Neuronal stem cell (in vitro differentiated cells): ENCODE results near the gene PSMC4.

Experiments used
- DNase-seq: peaks from one replicate; pipeline ENCODE4 v3.0.0-alpha.2; 2013; ENCODE audit warnings: low spot score
- H2AFZ ChIP-seq: one replicate; pipeline ENCODE4 v1.6.1; 2013; ENCODE audit warnings: mild to moderate bottlenecking, low read length, inconsistent platforms
- H2AK5ac ChIP-seq: 2 replicates; pipeline ENCODE4 v1.6.1; 2013; ENCODE audit warnings: low read depth, mild to moderate bottlenecking, inconsistent platforms, low read length, moderate library complexity, mixed read lengths
- H2BK120ac ChIP-seq: 2 replicates; pipeline ENCODE4 v1.6.1; 2013; ENCODE audit warnings: low read depth, mild to moderate bottlenecking, inconsistent platforms, low read length, moderate library complexity, mixed read lengths
- H2BK12ac ChIP-seq: one replicate; pipeline ENCODE4 v1.6.1; 2013; ENCODE audit warnings: low read length, inconsistent platforms
- H2BK15ac ChIP-seq: 2 replicates; pipeline ENCODE4 v1.6.1; 2013; ENCODE audit warnings: mild to moderate bottlenecking, low read length, inconsistent platforms, mixed read lengths
- H2BK5ac ChIP-seq: one replicate; pipeline ENCODE4 v1.6.1; 2013; ENCODE audit warnings: inconsistent platforms, mild to moderate bottlenecking, low read length, moderate library complexity
- H3K14ac ChIP-seq: one replicate; pipeline ENCODE4 v1.6.1; 2013; ENCODE audit warnings: low read length, inconsistent platforms
- H3K18ac ChIP-seq: 2 replicates; pipeline ENCODE4 v1.6.1; 2013; ENCODE audit warnings: low read length, inconsistent platforms
- H3K23ac ChIP-seq: 2 replicates; pipeline ENCODE4 v1.6.1; 2013; ENCODE audit warnings: low read depth, mild to moderate bottlenecking, mixed read lengths, low read length, inconsistent platforms; ENCODE audit not compliant: poor library complexity
- H3K27ac ChIP-seq: replicated peaks from 3 replicates; pipeline ENCODE4 v1.5.1; 2013; ENCODE audit warnings: low read length, inconsistent platforms
- H3K27me3 ChIP-seq, 3 experiments: 2 replicates each; pipeline ENCODE4 v1.6.1; 2013; ENCODE audit warnings: low read length in 3 of 3, mild to moderate bottlenecking in 2 of 3, inconsistent platforms in 1 of 3, low read depth in 1 of 3, mixed read lengths in 1 of 3, moderate library complexity in 1 of 3; ENCODE audit not compliant: control insufficient read depth in 3 of 3, insufficient read depth in 3 of 3
- H3K36me3 ChIP-seq, 2 donors: replicated peaks in 1 of 2; 2 replicates each; pipeline ENCODE4 v1.6.1; 2013; ENCODE audit warnings: low read length in 2 of 2; ENCODE audit not compliant: control insufficient read depth in 2 of 2, insufficient read depth in 2 of 2
- H3K4ac ChIP-seq: 2 replicates; pipeline ENCODE4 v1.6.1; 2013; ENCODE audit warnings: inconsistent platforms, mild to moderate bottlenecking, low read length, moderate library complexity
- H3K4me1 ChIP-seq, 2 donors: 1 replicate in 1 of 2; 2 replicates in 1 of 2; pipeline ENCODE4 v1.6.1; 2013; ENCODE audit warnings: low read length in 2 of 2, low read depth in 1 of 2; ENCODE audit not compliant: control insufficient read depth in 2 of 2, insufficient read depth in 1 of 2
- H3K4me2 ChIP-seq: one replicate; pipeline ENCODE4 v1.6.1; 2013; ENCODE audit warnings: mild to moderate bottlenecking, low read length, inconsistent platforms; ENCODE audit not compliant: insufficient read depth, poor library complexity, severe bottlenecking
- H3K4me3 ChIP-seq, 2 donors: 2 replicates each; pipeline ENCODE4 v1.5.1; 2013; ENCODE audit warnings: low read length in 2 of 2, mild to moderate bottlenecking in 2 of 2, inconsistent platforms in 1 of 2, moderate library complexity in 1 of 2
- H3K79me1 ChIP-seq: one replicate; pipeline ENCODE4 v1.6.1; 2013; ENCODE audit warnings: low read depth, mild to moderate bottlenecking, inconsistent platforms, low read length, moderate library complexity
- H3K9ac ChIP-seq: one replicate; pipeline ENCODE4 v1.6.1; 2013; ENCODE audit warnings: mild to moderate bottlenecking, low read depth, low read length, inconsistent platforms; ENCODE audit not compliant: poor library complexity
- H3K9me3 ChIP-seq, 2 donors: replicated peaks in 1 of 2; 2 replicates each; pipeline versions ENCODE3 to v1.6.1; 2013; ENCODE audit warnings: low read length in 2 of 2, mild to moderate bottlenecking in 2 of 2, inconsistent platforms in 1 of 2, low read depth in 1 of 2, mixed read lengths in 1 of 2, moderate library complexity in 1 of 2; ENCODE audit not compliant: control insufficient read depth in 2 of 2, insufficient read depth in 1 of 2
- H4K8ac ChIP-seq: one replicate; pipeline ENCODE4 v1.6.1; 2013; ENCODE audit warnings: low read depth, mild to moderate bottlenecking, inconsistent platforms, low read length, moderate library complexity
- H4K91ac ChIP-seq: one replicate; pipeline ENCODE4 v1.6.1; 2013; ENCODE audit warnings: low read length, low read depth, mild to moderate bottlenecking, inconsistent platforms; ENCODE audit not compliant: poor library complexity
- WGBS, 2 donors: extraction: QIAGEN DNeasy Blood & Tissue Kit; methylation state at CpG; one replicate each; pipeline ENCODE4 v1.1.7; 2013; ENCODE audit warnings: missing lambda C conversion rate in 2 of 2, mixed read lengths in 1 of 2; ENCODE audit not compliant: insufficient read length in 2 of 2, insufficient replicate concordance in 1 of 2; ENCODE audit errors: extremely low coverage in 2 of 2; 5-methylcytosine and 5-hydroxymethylcytosine counted together

The PSMC4 gene

GRCh38 chr19:40026597-40026970 lies 55.6 kb downstream of the PSMC4 start:
- no CpG with 5 or more reads among the region's 5 CpGs for WGBS, 2 donors
- Histone ChIP-seq H3K4ac (no peak overlapping the region), H3K9me3 (peaks cover 27 to 77% of the 10 kb centered on the region in 2 donors)

More at GRCh38 chr19:40026597-40026970, 55.6 kb downstream of the PSMC4 start:
- no peak overlapping the region for H3K4me3 ChIP-seq
- no peak overlapping the region for H3K23ac ChIP-seq
- H3K36me3 ChIP-seq = no peaks in the 10 kb centered on the region
- H3K9ac ChIP-seq = no peak overlapping the region
- H2AFZ ChIP-seq = no peak overlapping the region
- H2BK15ac ChIP-seq = no peak overlapping the region
- DNase-seq = no peak
- no peak overlapping the region for H3K27ac ChIP-seq
- H4K91ac ChIP-seq = no peak overlapping the region
- no peak overlapping the region for H3K14ac ChIP-seq
- H2BK120ac ChIP-seq = no peak overlapping the region
- H3K18ac ChIP-seq = no peak overlapping the region
- H2BK12ac ChIP-seq = no peak overlapping the region
- H3K27me3 ChIP-seq = no peaks in the 10 kb centered on the region
- no peak overlapping the region for H2AK5ac ChIP-seq
- no peaks in the 10 kb centered on the region for H3K79me1 ChIP-seq
- no peak overlapping the region for H4K8ac ChIP-seq
- no peak overlapping the region for H3K4me2 ChIP-seq
- H2BK5ac ChIP-seq = no peak overlapping the region
- H3K4me1 ChIP-seq = no peaks in the 10 kb centered on the region
